NT2/D1 (cell line): Measurements from ENCODE around the gene STXBP1.

ENCODE experiments used
- SUZ12 ChIP-seq: IDR thresholded peaks from 2 replicates; pipeline ENCODE4 v1.6.1; 2011; ENCODE audit not compliant: insufficient read length, insufficient read depth; ENCODE audit errors: extremely low read depth
- YY1 ChIP-seq: IDR thresholded peaks from 2 replicates; pipeline ENCODE4 v1.6.1; 2011; ENCODE audit not compliant: insufficient read length, insufficient read depth

DNA sequence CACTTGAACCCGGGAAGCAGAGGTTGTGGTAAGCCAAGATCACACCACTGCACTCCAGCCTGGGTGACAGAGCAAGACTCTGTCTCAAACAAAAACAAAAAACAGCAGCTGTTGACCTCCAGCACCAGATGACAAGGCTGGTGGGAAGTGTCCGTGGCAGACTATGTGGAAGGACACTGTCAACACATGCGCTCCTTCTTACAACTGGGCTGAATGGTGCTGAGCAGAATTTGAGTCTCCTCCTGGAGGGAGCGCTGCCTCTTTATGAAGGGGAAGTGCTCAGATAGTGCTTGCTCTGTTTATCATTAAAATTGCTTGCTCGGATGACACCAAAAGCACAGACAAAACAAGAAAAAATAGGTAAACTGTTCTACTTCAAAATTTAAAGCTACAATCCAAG is 85.5 kb downstream of the STXBP1 start:
- no peak for TF ChIP-seq YY1
- no peak for TF ChIP-seq SUZ12
